DMS114 treated with DMSO at 0.1 percent for 48 hours (cell line): Measurements from ENCODE around the gene SNTB2.

Experiments
- DNase-seq: peaks from one replicate; lab custom pipeline; 2025; ENCODE audit not compliant: unreplicated experiment; lab: John Stamatoyannopoulos, UW

The SNTB2 gene

DNA sequence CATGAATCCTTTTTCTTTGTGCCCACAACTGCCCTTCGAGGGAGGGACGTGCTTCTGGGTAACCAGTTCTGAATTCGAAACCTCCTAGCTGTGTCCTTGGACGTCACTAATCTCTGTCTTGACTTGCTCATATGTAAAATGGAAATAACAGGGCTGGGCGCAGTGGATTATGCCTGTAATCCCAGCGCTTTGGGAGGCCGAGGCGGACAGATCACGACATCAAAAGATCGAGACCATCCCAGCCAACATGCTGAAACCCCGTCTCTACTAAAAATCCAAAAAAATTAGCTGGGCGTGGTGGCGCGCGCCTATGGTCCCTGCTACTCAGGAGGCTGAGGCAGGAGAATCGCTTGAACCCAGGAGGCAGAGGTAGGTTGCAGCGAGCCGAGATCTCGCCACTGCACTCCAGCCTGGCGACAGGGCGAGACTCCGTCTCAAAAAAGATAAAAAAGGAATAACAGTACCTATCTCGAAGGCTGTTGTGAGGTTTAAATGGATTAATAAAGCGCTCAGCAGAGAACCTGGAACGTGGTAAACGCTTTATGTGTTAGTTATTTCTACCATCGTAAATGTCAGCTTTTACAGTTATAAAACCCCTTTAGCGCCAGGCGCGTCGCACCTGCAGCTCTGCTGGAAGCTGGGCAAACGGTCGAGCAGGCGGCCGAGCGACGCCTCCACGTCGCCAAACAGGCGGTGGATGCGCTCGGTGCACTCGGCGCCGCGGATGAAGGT is 151.8 kb downstream of the SNTB2 start:
- no peak for DNase-seq

DNA sequence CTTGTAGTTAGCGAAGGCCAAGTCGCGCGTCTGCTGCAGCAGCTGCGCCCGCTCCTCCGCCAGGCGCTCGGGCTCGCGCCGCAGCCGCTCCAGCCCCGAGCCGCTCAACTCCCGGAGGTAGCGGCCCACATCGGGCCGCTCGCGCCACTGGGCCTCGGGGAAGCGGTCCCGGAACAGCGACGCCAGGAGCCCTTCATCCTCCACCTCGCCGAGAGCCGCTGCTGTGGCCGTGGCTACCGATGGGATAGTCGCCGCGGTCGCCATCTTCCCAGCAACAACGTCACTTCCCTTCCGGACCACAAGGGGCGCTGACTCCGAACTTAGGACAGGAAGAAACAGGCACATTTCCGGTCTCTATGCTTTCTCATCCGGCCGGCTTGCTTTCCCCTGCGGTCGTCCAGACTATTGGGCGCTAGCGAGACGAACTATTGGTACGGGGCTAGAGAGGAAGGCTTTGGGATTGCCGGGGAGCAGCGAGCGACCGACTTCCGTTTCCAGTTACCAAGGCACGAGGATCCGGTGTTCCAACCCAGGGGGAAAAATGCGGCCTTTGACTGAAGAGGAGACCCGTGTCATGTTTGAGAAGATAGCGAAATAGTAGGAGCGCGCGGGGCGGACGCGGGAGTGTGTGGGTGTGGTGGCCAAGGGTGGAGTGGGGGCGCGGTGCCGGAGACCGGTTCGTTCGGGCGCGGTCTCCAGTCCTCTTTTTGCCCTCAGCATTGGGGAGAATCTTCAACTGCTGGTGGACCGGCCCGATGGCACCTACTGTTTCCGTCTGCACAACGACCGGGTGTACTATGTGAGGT is 152.5 kb downstream of the SNTB2 start, which contains the start of the genes COG8 and NIP7:
COG8 (minus strand) TSS at position 276 of the 806 bp plus-strand sequence; CDS start at position 264, 12 bp downstream.
NIP7 (plus strand) TSS at position 484 of the 806 bp plus-strand sequence; CDS start at position 542, 58 bp downstream.
- peak; percentile 99 for DNase-seq

GRCh38 chr16:69340095-69340644 is 153.2 kb downstream of the SNTB2 start:
- DNase-seq = no peak

- no peak for DNase-seq
Measured at GRCh38 chr16:69344171-69344570, 157.2 kb downstream of the SNTB2 start.

GRCh38 chr16:69345923-69346322 is 159.0 kb downstream of the SNTB2 start:
- DNase-seq = no peak

DNA sequence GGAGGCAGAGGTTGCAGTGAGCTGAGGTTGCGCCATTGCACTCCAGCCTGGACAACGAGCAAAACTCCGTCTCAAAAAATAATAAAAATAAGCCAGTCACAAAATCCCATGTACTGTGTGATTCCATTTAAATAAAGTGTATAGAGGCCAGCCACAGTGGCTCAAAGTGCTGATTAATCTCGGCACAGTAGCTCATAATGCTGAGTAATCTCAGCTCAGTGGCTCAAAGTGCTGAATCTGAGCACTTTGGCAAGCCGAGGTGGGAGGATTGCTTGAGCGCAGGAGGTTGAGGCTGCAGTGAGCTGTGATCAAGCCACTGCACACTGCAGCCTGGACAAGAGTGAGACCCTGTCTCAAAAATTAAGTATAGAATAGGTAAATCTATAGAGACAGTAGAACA is 159.7 kb downstream of the SNTB2 start:
- DNase-seq = no peak

- DNase-seq = no peak
Measured at GRCh38 chr16:69348222-69348621, 161.3 kb downstream of the SNTB2 start.

GRCh38 chr16:69349536-69349935 is 162.6 kb downstream of the SNTB2 start:
- DNase-seq = no peak

GRCh38 chr16:69350536-69351133 is 163.7 kb downstream of the SNTB2 start:
- DNase-seq = no peak

- DNase-seq = no peak
Measured at GRCh38 chr16:69351309-69352027, 164.5 kb downstream of the SNTB2 start, which contains the start of gene TMED6. TMED6 (minus strand) TSS chr16:69351786; CDS start chr16:69351753, 33 bp downstream.
